Vagina (tissue), 2 donors: ENCODE measurements around the gene ZFP64.

ENCODE experiments used
- POLR2A ChIP-seq, 2 donors: fragments of 450-650 bp; IDR thresholded peaks; one replicate each; pipeline ENCODE4 v1.6.1; 2017; ENCODE audit warnings: antibody characterized with exemption in 2 of 2, mild to moderate bottlenecking in 2 of 2, moderate library complexity in 2 of 2
- POLR2AphosphoS5 ChIP-seq, 2 donors: sonication (generic); formaldehyde crosslinking; IDR thresholded peaks; one replicate each; pipeline ENCODE4 v1.9.0; 2017; ENCODE audit warnings: antibody characterized with exemption in 2 of 2, mild to moderate bottlenecking in 2 of 2, low read depth in 1 of 2; ENCODE audit not compliant: insufficient read depth in 1 of 2
- TF ChIP-seq, protein P1 (sequence below), 3 experiments: fragments of 450-650 bp in 2 of 3; fragments of 200-600 bp in 1 of 3; sonication (generic) in 1 of 3; IDR thresholded peaks; one replicate each; pipeline ENCODE4 v1.5.1; 2017 to 2019; ENCODE audit warnings: antibody characterized with exemption in 3 of 3, mild to moderate bottlenecking in 2 of 3, moderate library complexity in 2 of 3

DNA sequence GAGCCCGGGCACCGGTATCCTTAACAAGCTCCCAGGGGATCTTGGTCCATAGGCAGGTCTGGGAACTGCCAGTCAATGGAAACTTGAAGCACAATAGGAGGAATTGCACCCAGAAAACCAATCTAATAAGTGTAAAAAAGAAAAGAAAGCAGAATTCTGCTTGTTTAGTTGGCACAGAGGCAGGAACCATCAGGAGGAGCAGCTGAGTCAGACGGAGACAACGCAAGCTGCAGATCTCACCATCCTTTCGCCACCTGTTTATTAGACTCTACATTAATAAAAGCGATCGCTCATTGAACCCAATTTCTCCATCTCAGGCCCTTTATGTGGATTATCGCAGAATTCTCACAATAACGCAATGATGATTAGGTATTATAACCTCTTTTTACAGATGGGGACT lies 9.8 kb downstream of the ZFP64 start:
- TF ChIP-seq, protein P1, sequence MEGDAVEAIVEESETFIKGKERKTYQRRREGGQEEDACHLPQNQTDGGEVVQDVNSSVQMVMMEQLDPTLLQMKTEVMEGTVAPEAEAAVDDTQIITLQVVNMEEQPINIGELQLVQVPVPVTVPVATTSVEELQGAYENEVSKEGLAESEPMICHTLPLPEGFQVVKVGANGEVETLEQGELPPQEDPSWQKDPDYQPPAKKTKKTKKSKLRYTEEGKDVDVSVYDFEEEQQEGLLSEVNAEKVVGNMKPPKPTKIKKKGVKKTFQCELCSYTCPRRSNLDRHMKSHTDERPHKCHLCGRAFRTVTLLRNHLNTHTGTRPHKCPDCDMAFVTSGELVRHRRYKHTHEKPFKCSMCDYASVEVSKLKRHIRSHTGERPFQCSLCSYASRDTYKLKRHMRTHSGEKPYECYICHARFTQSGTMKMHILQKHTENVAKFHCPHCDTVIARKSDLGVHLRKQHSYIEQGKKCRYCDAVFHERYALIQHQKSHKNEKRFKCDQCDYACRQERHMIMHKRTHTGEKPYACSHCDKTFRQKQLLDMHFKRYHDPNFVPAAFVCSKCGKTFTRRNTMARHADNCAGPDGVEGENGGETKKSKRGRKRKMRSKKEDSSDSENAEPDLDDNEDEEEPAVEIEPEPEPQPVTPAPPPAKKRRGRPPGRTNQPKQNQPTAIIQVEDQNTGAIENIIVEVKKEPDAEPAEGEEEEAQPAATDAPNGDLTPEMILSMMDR (IDR thresholded peaks at IDR 0.05) = no peak
- TF ChIP-seq POLR2A (IDR thresholded peaks at IDR 0.05) (no peak), POLR2AphosphoS5 (IDR thresholded peaks at IDR 0.05; ENCODE audit: insufficient read depth in 1 of 2, low read depth in 1 of 2) (no peak)
